GM12875 (cell line): ENCODE data around the gene NAT10.

Experiments used
- H3K4me3 ChIP-seq: one replicate; pipeline ENCODE4 v1.5.1; 2011; ENCODE audit warnings: low read depth, low read length, control low read depth
- CTCF ChIP-seq: IDR thresholded peaks from 2 replicates; pipeline ENCODE4 v1.5.1; 2011; ENCODE audit warnings: low read depth, mild to moderate bottlenecking, control low read depth, inconsistent platforms, low read length, moderate library complexity, borderline replicate concordance; ENCODE audit not compliant: insufficient read depth

Gene NAT10

DNA sequence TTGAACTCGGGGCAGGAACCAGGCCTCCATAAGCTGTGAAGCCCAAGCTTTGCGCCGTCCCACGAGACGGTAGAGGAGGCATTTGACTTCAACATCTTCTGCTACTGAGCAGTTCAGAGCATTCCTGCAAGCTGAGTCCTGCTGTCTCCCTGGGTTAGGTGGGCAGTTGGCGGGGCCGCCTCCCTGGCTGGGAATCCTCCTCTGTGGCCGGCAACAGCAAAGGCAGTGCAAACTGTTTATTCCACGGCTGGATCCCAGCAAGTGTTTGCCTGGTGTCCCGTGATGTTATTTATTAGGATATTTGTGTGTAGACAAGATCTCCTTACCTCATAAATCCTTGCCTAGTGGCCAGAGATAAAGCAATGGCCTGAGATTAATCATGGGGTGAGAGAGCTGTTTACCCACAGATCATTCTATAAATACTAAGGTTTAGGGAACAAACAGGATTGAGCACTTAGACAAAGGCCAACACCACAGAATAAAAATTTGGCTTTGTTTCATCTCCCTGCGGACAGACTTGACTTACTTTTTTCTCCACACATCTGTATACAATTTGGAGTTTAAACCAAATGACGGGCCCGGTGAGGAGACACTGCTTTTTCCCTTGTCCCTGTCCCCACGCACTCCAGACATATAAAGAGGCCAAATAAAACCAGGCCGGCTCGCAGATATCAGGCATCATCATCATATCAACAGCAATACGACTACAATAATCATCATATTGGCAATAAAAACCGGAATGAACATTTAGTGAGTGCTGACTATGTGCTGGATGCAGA, 63.4 kb downstream of the NAT10 start:
- no peak overlapping the region for H3K4me3 ChIP-seq
- no peak for TF ChIP-seq CTCF

- no peak overlapping the region for H3K4me3 ChIP-seq
- no peak for TF ChIP-seq CTCF
These were observed 64.3 kb downstream of the NAT10 start for GRCh38 chr11:34169686-34170085.

GRCh38 chr11:34173050-34173449, 67.6 kb downstream of the NAT10 start:
- no peak overlapping the region for H3K4me3 ChIP-seq
- TF ChIP-seq CTCF = no peak

DNA sequence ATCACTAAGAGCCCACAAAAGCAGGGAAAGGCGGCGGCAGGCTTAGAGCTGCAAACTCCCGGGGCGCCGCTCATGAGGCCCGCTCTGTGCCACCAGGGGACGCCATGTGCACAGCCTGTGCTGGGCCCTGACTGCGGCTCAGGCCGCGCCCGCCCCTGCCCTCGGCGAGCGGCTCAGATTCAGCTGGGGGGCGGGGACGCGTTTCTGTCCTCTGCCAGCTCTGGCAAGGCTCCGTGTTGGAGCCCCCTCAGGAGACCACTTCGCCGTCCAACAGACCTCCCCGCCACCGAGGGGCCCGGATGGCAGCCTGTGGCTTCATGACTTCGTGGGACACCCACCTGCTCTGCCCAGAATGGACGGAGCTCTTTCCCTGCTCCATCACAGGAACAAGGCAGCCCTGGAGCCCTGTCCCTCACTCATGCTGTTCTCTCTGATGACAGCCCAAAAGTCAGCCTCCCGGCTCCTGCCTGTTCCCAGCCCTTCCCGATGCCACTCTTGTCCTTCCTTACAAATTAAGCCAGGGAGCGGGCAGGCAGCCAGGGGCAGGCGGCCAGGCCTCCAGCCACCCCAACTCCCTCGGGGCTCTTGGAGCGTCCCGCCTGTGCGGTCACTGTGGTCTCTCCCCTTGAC, 69.1 kb downstream of the NAT10 start:
- no peak overlapping the region for H3K4me3 ChIP-seq
- TF ChIP-seq CTCF = peak; percentile 99

DNA sequence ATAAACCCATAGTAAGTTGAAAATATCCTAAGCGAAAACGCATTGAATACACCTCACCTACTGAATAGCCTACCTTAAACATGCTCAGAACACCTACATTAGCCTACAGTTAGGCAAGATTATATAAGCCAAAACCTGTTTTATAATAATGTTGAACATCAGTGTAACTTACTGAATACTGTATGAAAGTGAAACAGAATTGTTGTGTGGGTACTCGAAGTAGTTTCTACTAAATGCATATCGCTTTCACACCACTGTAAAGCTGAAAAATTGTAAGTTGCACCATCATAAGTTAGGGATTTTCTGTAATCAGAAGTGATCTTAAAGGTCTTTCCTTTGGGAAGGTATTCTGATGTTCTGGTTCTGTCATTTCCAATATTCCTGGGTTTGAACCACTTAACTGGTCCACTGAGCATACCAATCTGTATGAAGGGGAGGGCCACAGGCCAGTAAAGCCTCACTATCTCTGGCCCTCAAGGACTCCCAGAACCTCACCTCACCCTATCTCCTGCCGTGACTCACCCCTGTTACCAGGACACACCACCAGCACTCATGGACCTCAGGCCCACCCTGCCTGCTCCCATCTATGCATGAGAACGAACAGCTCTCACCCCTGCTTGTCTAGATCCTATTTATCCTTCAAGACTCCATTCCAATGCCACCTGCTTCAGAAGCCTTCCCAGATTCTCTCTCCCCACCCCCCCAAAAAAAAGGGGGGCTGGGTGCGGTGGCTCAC, 70.0 kb downstream of the NAT10 start:
- no peak for TF ChIP-seq CTCF
- H3K4me3 ChIP-seq = no peak overlapping the region

DNA sequence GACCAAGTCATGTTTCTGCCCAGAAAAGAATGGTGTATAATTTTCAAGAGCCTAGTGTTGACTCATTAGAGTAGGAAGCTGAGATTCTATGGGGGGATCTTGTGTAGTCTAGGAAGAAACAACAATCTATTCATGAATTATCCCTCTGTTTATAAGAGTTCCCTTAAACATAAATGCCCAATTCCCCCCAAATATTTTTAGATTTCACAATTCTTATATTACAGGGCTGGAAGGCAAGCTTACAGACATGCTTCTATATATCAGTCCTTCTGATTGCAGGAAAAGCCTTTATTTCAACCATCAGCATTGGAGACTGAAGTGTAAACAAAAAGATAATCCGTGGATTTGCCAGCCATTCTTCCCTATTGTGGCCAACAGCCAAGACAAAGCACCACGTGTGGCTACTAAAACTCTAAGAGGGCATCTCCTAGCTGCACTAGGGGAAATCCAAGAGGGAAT, 71.4 kb downstream of the NAT10 start:
- no peak for TF ChIP-seq CTCF

More for the DNA sequence above, 71.4 kb downstream of the NAT10 start:
- H3K4me3 ChIP-seq = no peak overlapping the region
